Dermis blood vessel endothelial cell (primary cell): ENCODE measurements around the gene SERINC3. TPM values are rescaled to one million over a fixed set of nuclear protein-coding genes. Genes with fewer than 3 reads are reported as not detected.

Experiments used
- DNase-seq: peaks from one replicate; pipeline ENCODE4 v3.0.0; 2010
- total RNA-seq: library from RNA; depleted of rRNA; stranded (reverse); fragments of >200 nt; gene quantifications from 2 replicates; pipeline ENCODE4 v1.2.3, GENCODE V29; 2014

Gene SERINC3
- total RNA-seq, 1 donor from 2014 or later = 110 TPM

DNA sequence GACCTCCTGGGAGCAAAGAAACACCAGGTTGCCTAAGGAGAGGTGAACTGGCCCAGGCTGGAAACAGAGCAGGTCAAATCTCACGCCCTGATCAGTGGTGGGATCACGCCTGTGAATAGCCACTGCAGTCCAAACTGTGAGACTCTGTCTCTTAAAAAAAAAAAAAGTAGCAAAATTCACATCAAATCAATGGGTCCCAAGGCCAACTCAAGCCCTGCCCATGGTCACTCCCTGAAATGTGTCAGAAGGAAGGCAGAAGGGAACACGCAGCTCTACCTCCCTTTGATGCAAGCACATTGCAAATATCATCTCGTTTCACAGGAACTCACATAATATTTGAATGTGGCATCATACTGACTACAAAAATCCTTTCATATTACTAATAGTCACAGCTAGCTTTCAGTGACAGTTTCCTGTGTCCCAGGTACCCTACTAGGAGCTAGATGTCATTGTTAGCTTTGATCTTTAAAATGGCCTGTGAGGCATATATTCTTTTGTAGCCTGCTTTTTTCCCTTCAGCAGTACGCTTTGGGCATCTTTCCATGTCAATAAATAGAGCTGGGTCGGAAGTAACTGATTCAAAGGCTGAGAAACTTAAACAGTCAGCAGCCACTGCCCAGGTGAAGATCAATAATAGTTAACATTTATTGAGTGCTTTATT lies 60.6 kb downstream of the SERINC3 start:
- DNase-seq = no peak

DNA sequence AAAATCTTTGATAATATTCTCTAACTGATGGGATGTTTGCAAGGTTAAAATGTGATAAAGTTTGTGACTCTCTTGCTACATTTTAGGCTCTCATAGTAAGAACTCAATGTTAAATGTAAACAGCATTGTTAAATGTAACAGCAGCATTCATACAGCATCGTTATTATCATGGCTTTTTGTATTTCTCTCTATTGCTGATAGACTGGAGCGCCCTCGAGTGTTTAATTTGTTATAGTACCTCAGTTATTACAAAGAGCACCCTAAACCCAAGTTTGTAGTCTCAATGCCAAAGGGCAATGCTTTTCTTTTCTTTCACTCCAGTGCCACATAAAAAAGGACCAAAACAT lies 61.1 kb downstream of the SERINC3 start:
- peak; percentile 47 for DNase-seq

DNA sequence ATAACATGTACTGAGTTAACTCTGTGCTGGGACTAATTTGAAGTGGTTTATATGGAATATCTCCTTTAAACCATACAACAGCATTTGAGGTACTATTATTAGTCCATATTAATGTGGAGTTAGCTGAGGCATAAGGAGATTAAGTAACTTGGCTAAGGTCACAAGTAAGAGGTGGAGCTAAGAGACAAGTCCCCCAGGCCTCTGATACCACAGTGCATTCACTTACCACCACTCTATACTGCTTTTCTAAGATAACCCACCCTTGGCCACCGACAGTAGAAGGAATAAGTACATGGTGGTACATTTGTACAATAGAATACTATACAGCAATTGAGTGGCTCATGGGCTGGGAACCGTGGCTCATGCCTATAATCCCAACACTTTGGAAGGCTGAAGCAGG lies 62.6 kb downstream of the SERINC3 start:
- no peak for DNase-seq

DNA sequence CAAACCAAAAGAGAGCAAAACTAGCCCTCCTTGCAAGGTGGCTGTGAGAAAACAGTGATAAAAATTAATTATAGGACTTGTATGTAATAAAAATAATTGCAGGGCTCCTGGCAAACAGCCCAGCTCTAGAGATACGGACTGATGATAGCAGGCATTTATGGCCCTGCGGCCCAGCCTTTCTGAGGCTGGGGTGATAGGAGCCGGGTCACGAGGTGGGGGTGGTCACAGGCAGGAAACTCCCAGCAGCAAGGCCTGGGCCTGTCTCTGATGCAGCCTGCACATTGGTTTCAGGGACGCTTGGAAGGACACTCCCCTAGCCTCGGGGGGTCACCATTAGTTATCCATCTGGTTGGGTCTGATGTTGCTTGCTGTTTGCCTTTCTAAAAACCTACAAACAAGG lies 64.9 kb downstream of the SERINC3 start:
- no peak for DNase-seq

DNA sequence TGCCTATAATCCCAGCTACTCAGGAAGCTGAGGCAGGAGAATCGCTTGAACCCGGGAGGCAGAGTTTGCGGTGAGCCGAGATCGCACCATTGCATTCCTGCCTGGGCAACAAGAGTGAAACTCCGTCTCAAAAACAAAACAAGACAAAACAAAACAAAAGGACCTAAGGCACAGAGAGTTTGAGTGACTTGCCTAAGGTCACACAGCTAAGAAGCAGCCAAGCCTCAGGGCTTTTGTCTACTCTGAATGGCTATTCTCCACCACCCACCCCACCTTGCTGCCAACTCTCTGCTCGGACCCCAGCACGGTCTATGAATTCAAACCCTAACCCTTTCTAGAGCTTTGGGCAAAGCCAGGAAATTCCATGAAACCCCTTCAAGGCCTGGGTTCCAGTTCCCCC lies 65.3 kb downstream of the SERINC3 start:
- DNase-seq = no peak

DNA sequence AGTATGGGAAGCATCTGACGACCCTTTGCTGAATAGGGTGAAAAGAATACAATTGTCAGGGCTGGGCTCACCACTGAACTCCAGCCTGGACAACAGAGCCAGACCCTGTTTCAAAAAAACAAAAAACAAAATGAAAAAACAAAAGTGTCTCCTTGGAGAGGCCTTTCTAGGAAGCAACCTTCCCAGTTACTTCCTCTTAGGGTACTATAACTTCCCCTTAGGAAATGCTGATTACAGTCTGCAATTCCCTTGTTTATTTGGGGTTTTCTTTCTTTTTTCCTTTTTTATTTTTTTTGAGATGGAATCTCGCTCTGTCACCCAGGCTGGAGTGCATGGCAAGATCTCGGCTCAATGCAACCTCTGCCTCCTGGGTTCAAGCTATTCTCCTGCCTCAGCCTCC lies 66.7 kb downstream of the SERINC3 start:
- DNase-seq = no peak

DNA sequence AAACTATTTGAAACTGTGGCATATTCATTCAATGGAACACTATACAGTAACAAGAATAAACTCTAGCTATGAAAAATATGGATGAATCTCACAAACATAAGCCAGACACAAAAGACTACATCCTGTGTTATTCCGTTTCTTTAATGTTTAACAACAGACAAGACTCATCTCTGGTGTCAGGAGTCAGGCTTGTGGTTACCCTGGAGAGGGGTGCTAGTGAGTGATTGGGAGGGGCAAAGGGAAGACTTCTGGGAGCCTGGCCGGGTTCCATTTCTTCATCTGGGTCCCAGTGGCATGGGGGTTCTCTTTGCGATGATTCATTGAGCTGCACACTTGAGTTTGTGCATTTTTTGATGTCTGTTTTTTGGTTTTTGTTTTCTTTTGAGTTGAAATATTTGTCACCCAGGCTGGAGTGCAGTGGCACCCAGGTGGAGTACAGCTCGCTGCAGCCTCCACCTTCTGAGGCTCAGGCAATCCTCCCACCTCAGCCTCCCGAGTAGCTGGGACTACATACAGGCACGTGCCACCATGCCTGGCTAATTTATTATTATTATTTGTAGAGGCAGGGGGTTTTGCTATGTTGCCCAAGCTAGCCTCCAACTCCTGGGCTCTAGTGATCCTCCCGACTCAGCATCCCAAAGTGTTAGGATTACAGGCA lies 67.4 kb downstream of the SERINC3 start:
- no peak for DNase-seq

DNA sequence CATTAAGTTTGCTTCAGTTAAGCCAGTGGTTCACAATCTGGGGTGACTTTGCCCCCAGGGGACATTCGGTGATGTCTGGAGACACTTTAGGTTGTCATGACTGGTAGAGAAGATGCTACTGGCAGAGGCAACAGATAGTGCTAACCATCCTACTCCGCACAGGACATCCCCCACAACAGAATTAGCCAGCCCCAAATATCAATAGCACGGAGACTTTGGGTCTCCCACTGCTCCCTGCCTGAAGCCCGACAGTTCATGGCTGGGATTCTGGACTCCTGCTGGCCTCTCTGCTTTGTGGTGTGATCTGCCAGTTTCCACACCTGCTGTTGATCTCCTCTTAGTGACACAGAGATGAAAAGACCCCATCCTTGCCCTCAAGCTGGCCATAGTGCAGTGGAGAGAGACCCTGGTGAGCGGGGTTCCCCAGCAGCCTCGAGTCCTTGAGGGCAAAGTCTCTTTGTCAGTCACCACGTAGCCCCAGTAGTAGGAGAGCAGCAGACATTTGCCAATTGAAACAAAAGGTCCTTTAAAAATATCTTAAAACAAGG lies 70.9 kb downstream of the SERINC3 start:
- no peak for DNase-seq

DNA sequence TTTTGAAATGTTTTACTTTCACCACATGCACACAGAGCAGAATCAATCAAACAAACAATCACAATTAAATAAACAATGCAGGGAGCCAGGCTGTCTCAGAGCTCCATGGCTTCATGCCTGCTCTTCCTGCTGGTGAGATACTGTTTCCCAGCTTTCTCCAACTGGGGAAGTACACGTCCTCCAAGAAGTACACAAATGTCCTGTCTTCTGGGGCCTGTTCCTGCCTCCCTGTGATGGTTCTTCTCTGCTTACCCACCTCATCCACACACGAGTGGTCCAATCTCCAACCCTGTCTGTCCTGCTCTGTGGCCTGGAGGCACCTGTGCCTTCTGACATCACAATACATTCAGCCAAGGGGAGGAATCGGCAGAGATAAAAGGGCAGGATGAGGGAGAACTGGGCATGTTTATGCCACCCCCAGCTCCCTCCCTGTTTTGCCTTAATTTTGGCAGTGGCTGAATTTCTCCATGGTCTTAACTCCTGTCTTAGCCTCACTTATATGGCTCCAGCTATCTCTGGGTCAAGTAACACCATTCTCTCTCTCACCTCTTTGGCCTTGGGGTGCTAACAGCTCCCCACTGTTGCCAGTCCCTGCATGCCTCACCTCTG lies 71.5 kb downstream of the SERINC3 start:
- no peak for DNase-seq

DNA sequence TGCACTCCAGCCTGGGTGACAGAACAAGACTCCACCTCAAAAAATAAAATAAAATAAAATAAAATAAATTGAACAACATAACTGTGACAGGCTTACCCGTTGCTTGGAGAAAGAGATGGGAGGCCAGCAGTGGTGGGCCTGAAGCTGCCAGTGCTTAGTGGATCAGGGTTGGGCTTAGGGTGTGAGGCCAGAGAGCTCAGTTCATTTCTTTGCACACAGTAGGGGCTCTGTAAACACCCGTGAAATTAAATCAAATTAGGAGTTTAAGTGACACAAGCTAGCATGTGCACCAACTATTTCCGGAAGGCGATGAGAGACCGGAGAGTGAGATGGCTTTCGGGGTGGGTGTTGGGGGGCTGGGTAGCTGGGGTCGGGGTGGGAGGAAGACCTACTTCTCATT lies 72.0 kb downstream of the SERINC3 start:
- DNase-seq = no peak

DNA sequence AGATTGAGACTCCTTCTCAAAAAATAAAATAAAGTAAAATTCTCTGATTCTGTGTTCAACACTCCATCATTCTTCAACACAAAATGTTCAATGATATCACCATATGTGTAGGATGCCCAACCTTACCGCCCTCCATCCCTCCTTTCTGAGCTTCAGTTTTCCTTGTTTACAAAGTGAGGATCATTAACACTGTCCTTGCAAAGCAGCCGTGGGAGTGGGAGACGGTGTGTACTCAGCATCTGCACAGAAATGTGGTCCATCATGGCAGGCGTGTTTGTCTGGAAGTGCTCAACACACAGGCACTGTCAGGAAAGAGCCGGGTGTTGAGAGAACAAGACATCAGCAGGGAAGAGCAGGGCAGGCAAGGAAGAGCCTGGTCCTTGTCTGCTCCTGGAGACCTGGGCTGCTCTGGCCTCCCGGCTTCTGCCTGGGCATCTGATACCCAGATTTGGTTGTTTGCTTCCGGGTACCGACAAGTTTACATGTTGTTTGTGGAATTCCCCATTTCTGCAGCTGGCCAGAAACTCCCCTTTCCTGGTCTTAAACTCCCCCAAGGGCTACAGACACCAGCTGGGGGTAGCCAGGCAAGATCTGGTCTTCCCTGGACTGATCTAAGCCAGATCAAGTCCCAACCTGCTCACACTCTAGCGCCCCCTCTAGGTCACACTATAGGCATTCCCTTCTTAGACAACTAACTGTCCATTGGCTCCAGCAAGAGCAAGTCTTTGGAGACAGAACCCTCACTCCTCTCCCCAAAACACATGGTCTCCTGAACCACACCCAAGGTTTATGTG lies 72.9 kb downstream of the SERINC3 start:
- DNase-seq = peak; percentile 31

DNA sequence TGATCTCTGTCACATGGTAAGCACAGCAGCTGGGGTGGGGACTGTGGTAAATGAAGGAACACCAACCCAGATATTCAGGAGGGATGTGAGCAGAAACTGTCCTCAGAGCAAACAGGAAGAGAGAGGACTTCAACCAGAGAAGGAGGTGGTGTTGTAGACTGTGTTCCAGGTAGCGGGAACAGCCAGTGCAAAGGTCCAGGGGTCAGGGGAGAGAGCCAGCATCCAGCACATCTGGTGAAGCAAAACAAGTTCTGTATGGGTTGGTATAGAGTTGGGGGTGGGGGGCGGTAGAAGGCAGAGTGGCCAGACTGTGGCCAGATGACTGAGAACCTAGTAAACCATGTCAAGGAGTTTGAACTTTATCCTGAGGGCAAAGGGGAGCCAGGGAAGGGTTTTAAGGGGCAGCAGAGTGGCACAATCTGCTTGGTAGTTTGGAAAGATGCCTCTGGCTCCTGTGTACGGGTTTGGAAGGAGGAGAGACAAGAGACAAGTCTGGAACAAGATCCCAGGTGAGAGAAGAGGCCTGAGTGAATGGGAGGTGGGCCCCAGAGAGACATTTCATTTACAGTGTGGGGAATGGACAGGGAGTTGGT lies 73.9 kb downstream of the SERINC3 start:
- DNase-seq = no peak

Other genes with a start within 250 kb of the SERINC3 start
- 7.5 and 9.1 TPM in 2 replicates for gene FITM2, start 210.9 kb downstream of the SERINC3 start, total RNA-seq
- gene R3HDML, start 185.0 kb downstream of the SERINC3 start, total RNA-seq = not detected in 2 replicates
- not detected in 2 replicates for gene HNF4A, start 166.4 kb downstream of the SERINC3 start, total RNA-seq
- 3.4 and 6.3 TPM in 2 replicates for gene TTPAL, start 46.2 kb downstream of the SERINC3 start, total RNA-seq
- 177 and 275 TPM in 2 replicates for gene PKIG, start 60.5 kb upstream of the SERINC3 start, total RNA-seq
- gene ADA, start 129.6 kb upstream of the SERINC3 start, total RNA-seq = 15.3 and 19.1 TPM in 2 replicates
- not detected in 2 replicates for gene CCN5, start 193.3 kb upstream of the SERINC3 start, total RNA-seq
- gene KCNK15, start 223.8 kb upstream of the SERINC3 start, total RNA-seq = 0.05 and 0.17 TPM in 2 replicates